ENCODE measurements around the gene ZNHIT2. TPM values are rescaled to one million over a fixed set of nuclear protein-coding genes. Genes with fewer than 3 reads are reported as not detected.
A peak's percentile ranks its signal among the peaks of the same experiment; 100 is the strongest.

The ZNHIT2 gene
- polyA plus RNA-seq, 1 experiment = 4.6 TPM

- DNase-seq (ENCODE audit: low read depth) = no peak
- ChIA-PET CTCF (interaction anchor here (1.0 to 1.6 kb wide), 3 partner anchors 10 to 14 kb away, joined by 3 to 9 read pairs (median 5); partner anchors contain the start of gene TM7SF2), POLR2A (no interaction called here)
- TF ChIP-seq CTCF (IDR thresholded peaks at IDR 0.05; ENCODE audit: insufficient read depth, low read depth, low read length) = no peak
- Histone ChIP-seq H3K27me3 (ENCODE audit: control insufficient read depth, insufficient read depth, low read length) (no peaks in the 10 kb centered on the region), H3K4me3 (ENCODE audit: low read depth, low read length) (no peak overlapping the region), H3K36me3 (ENCODE audit: control insufficient read depth, insufficient read depth, low read length) (peaks cover 34% of the 10 kb centered on the region)
Measured at GRCh38 chr11:65124480-65125196, 7.1 kb upstream of the ZNHIT2 start.

GRCh38 chr11:65121865-65122696 lies 4.6 kb upstream of the ZNHIT2 start, which contains the start of the genes FAU and MRPL49:
TSS of gene FAU (minus strand) at chr11:65122134. CDS start at chr11:65121813, 321 bp downstream.
TSS of gene MRPL49 (plus strand) at chr11:65122321. CDS start at chr11:65122347, 26 bp downstream.
- CTCF ChIA-PET = interaction anchor here (0.7 to 2.0 kb wide), 8 partner anchors 8 to 203 kb away, joined by 3 to 21 read pairs (median 3); partner anchors contain the start of genes ARL2 and TM7SF2
- POLR2A ChIA-PET = interaction anchor here (0.6 to 1.2 kb wide), 7 partner anchors 9 to 192 kb away, joined by 3 to 13 read pairs (median 3); partner anchors contain the start of genes CDC42EP2 and TM7SF2
- peak; percentile 86 for DNase-seq (ENCODE audit: low read depth)
- H3K4me3 ChIP-seq (ENCODE audit: low read depth, low read length) = peak within 1 kb of the TSS; percentile 55
- H3K36me3 ChIP-seq (ENCODE audit: control insufficient read depth, insufficient read depth, low read length) = peaks cover 16% of the 10 kb centered on the region
- no peaks in the 10 kb centered on the region for H3K27me3 ChIP-seq (ENCODE audit: control insufficient read depth, insufficient read depth, low read length)
- no peak for TF ChIP-seq CTCF (IDR thresholded peaks at IDR 0.05; ENCODE audit: insufficient read depth, low read depth, low read length)

GRCh38 chr11:65121447-65121864 lies 4.0 kb upstream of the ZNHIT2 start:
- peak overlapping the region; percentile 55 for H3K4me3 ChIP-seq (ENCODE audit: low read depth, low read length)
- ChIA-PET POLR2A (interaction anchor here (0.6 to 1.2 kb wide), 6 partner anchors 10 to 193 kb away, joined by 3 to 13 read pairs (median 4); partner anchors contain the start of genes CDC42EP2 and TM7SF2), CTCF (interaction anchor here (0.8 to 2.0 kb wide), 8 partner anchors 9 to 108 kb away, joined by 3 to 21 read pairs (median 4); partner anchors contain the start of genes ARL2, SYVN1 and TM7SF2)
- no peaks in the 10 kb centered on the region for H3K27me3 ChIP-seq (ENCODE audit: control insufficient read depth, insufficient read depth, low read length)
- H3K36me3 ChIP-seq (ENCODE audit: control insufficient read depth, insufficient read depth, low read length) = peaks cover 12% of the 10 kb centered on the region
- no peak for TF ChIP-seq CTCF (IDR thresholded peaks at IDR 0.05; ENCODE audit: insufficient read depth, low read depth, low read length)
- no peak for DNase-seq (ENCODE audit: low read depth)

- TF ChIP-seq CTCF (IDR thresholded peaks at IDR 0.05; ENCODE audit: insufficient read depth, low read depth, low read length) = no peak
- CTCF ChIA-PET = interaction anchor here (1.5 to 4.7 kb wide), 5 partner anchors 8 to 107 kb away, joined by 3 to 25 read pairs (median 5); partner anchors contain the start of genes ARL2, SYVN1 and TM7SF2
- Histone ChIP-seq H3K4me3 (ENCODE audit: low read depth, low read length) (peak overlapping the region; percentile 55), H3K36me3 (ENCODE audit: control insufficient read depth, insufficient read depth, low read length) (peaks cover 9% of the 10 kb centered on the region), H3K27me3 (ENCODE audit: control insufficient read depth, insufficient read depth, low read length) (no peaks in the 10 kb centered on the region)
- POLR2A ChIA-PET = no interaction called here
- DNase-seq (ENCODE audit: low read depth) = no peak
Measured at GRCh38 chr11:65120831-65121230, 3.3 kb upstream of the ZNHIT2 start.
